Cardiac fibroblast (primary cell): ENCODE measurements around the gene PIGS.

Experiments used
- DNase-seq, 2 donors: peaks; one replicate each; pipeline versions ENCODE4 v3.0.0 to v3.0.0-alpha.2; 2010; ENCODE audit warnings: low read depth in 2 of 2
- H3K4me3 ChIP-seq, 2 donors: replicated peaks in 1 of 2; 1 replicate in 1 of 2; 2 replicates in 1 of 2; pipeline ENCODE4 v1.5.1; 2011; ENCODE audit warnings: low read depth in 2 of 2, low read length in 2 of 2, mild to moderate bottlenecking in 2 of 2, moderate library complexity in 1 of 2
- CTCF ChIP-seq: IDR thresholded peaks from one replicate; pipeline ENCODE4 v1.5.1; 2011; ENCODE audit warnings: low read depth, mild to moderate bottlenecking, low read length, inconsistent platforms

PIGS gene

GRCh38 chr17:28508211-28508724 is 63.1 kb downstream of the PIGS start:
- H3K4me3 ChIP-seq = no peak overlapping the region
- no peak for DNase-seq
- TF ChIP-seq CTCF = no peak

- H3K4me3 ChIP-seq = no peak overlapping the region
- no peak for DNase-seq
- no peak for TF ChIP-seq CTCF
Measured at GRCh38 chr17:28507567-28508203, 63.6 kb downstream of the PIGS start.

- no peak for TF ChIP-seq CTCF
- H3K4me3 ChIP-seq = no peak overlapping the region
- no peak for DNase-seq
Measured at GRCh38 chr17:28506763-28507487, 64.4 kb downstream of the PIGS start.

GRCh38 chr17:28505986-28506665 is 65.2 kb downstream of the PIGS start, which contains the start of gene FOXN1:
TSS of gene FOXN1 (plus strand) at chr17:28506348. CDS start at chr17:28523970, 17,622 bp downstream.
- TF ChIP-seq CTCF = no peak
- H3K4me3 ChIP-seq = no peak within 1 kb of the TSS
- DNase-seq = no peak

- DNase-seq = no peak
- no peak overlapping the region for H3K4me3 ChIP-seq
- no peak for TF ChIP-seq CTCF
Measured at GRCh38 chr17:28503420-28503819, 67.9 kb downstream of the PIGS start.
